IMR-90 (cell line): ENCODE results near the gene NPAS3. TPM values are rescaled to one million over a fixed set of nuclear protein-coding genes. Genes with fewer than 3 reads are reported as not detected.

Experiments
- ATAC-seq: fragments of 200-7000 bp; cut with Tn5 transposase; 2 replicates; pipeline ENCODE4 v1.9.1; 2020; ENCODE audit warnings: low read depth, mild to moderate bottlenecking, moderate library complexity
- BruUV-seq: library from RNA; stranded (reverse); fragments of 400-500 nt; replicated peaks from 2 replicates; lab custom pipeline; 2021; lab: Mats Ljungman, UMichigan
- CTCF ChIA-PET: fragments of 300-600 bp; formaldehyde crosslinking; extraction: SDS; loops from one replicate; lab custom pipeline; 2021; ENCODE audit warnings: antibody characterized with exemption; lab: Yijun Ruan, JAX
- POLR2A ChIA-PET: fragments of 300-600 bp; sonication (Branson Sonifier 250); formaldehyde crosslinking; loops from one replicate; lab custom pipeline; 2022; ENCODE audit warnings: antibody characterized with exemption; ENCODE audit not compliant: unreplicated experiment; lab: Charles Lee
- DNase-seq: peaks from one replicate; pipeline ENCODE4 v3.0.0; 2013
- H2AFZ ChIP-seq: replicated peaks from 2 replicates; pipeline ENCODE3; 2013; ENCODE audit warnings: low read length, mild to moderate bottlenecking; ENCODE audit not compliant: poor library complexity
- H2AK5ac ChIP-seq: 2 replicates; pipeline ENCODE4 v1.6.1; 2013; ENCODE audit warnings: low read depth, low read length, inconsistent platforms
- H2AK9ac ChIP-seq: replicated peaks from 2 replicates; pipeline ENCODE3; 2013; ENCODE audit warnings: mild to moderate bottlenecking, low read depth, low read length, moderate library complexity; ENCODE audit not compliant: poor library complexity
- H2BK120ac ChIP-seq: 2 replicates; pipeline ENCODE4 v1.6.1; 2013; ENCODE audit warnings: low read depth, low read length, inconsistent platforms
- H2BK15ac ChIP-seq: 3 replicates; pipeline ENCODE4 v1.6.1; 2013; ENCODE audit warnings: low read depth, low read length, inconsistent platforms
- H2BK20ac ChIP-seq: 2 replicates; pipeline ENCODE4 v1.6.1; 2013; ENCODE audit warnings: low read depth, mild to moderate bottlenecking, inconsistent platforms, low read length, moderate library complexity
- H2BK5ac ChIP-seq: 2 replicates; pipeline ENCODE4 v1.6.1; 2013; ENCODE audit warnings: mild to moderate bottlenecking, low read depth, low read length, inconsistent platforms; ENCODE audit not compliant: poor library complexity, severe bottlenecking
- H3K14ac ChIP-seq: replicated peaks from 2 replicates; pipeline ENCODE4 v1.6.1; 2013; ENCODE audit warnings: low read depth, low read length, inconsistent platforms
- H3K18ac ChIP-seq: 2 replicates; pipeline ENCODE4 v1.6.1; 2013; ENCODE audit warnings: low read depth, low read length, control low read depth
- H3K23ac ChIP-seq: 2 replicates; pipeline ENCODE4 v1.6.1; 2013; ENCODE audit warnings: low read depth, low read length, inconsistent platforms
- H3K27ac ChIP-seq: 2 replicates; pipeline ENCODE4 v1.5.1; 2013; ENCODE audit warnings: mild to moderate bottlenecking, control low read depth, low read length; ENCODE audit not compliant: insufficient read depth
- H3K27me3 ChIP-seq: 2 replicates; pipeline ENCODE4 v1.6.1; 2013; ENCODE audit warnings: low read length; ENCODE audit not compliant: control insufficient read depth, insufficient read depth
- H3K36me3 ChIP-seq: 2 replicates; pipeline ENCODE4 v1.6.1; 2013; ENCODE audit warnings: low read length, mixed read lengths; ENCODE audit not compliant: control insufficient read depth, insufficient read depth
- H3K4ac ChIP-seq: 2 replicates; pipeline ENCODE4 v1.6.1; 2013; ENCODE audit warnings: low read depth, low read length, inconsistent platforms
- H3K4me1 ChIP-seq: 2 replicates; pipeline ENCODE4 v1.6.1; 2013; ENCODE audit warnings: low read length, mixed read lengths; ENCODE audit not compliant: control insufficient read depth, insufficient read depth
- H3K4me2 ChIP-seq: 2 replicates; pipeline ENCODE4 v1.6.1; 2013; ENCODE audit warnings: low read depth, mild to moderate bottlenecking, control low read depth, low read length, moderate library complexity
- H3K4me3 ChIP-seq: 2 replicates; pipeline ENCODE4 v1.5.1; 2013; ENCODE audit warnings: low read depth, mild to moderate bottlenecking, control low read depth, low read length, moderate library complexity; ENCODE audit not compliant: insufficient read depth
- H3K56ac ChIP-seq: 2 replicates; pipeline ENCODE4 v1.6.1; 2013; ENCODE audit warnings: low read length, inconsistent platforms; ENCODE audit not compliant: insufficient read depth; ENCODE audit errors: extremely low read depth
- H3K79me1 ChIP-seq, 2 experiments: 2 replicates each; pipeline ENCODE4 v1.6.1; 2013; ENCODE audit warnings: low read length in 2 of 2, inconsistent platforms in 1 of 2, low read depth in 1 of 2
- H3K9ac ChIP-seq: 2 replicates; pipeline ENCODE4 v1.6.1; 2013; ENCODE audit warnings: low read depth, low read length, control low read depth
- H3K9me1 ChIP-seq: 2 replicates; pipeline ENCODE4 v1.6.1; 2013; ENCODE audit warnings: low read length, inconsistent platforms; ENCODE audit not compliant: insufficient read depth
- H3K9me3 ChIP-seq: 2 replicates; pipeline ENCODE4 v1.6.1; 2013; ENCODE audit warnings: low read length; ENCODE audit not compliant: control insufficient read depth, insufficient read depth
- H4K20me1 ChIP-seq: 2 replicates; pipeline ENCODE4 v1.6.1; 2013; ENCODE audit warnings: low read length, inconsistent platforms; ENCODE audit not compliant: insufficient read depth
- H4K5ac ChIP-seq: 2 replicates; pipeline ENCODE4 v1.6.1; 2013; ENCODE audit warnings: mild to moderate bottlenecking, low read depth, low read length, control low read depth
- H4K8ac ChIP-seq, 2 experiments: 2 replicates each; pipeline ENCODE4 v1.6.1; 2013; ENCODE audit warnings: low read depth in 2 of 2, low read length in 2 of 2, control low read depth in 1 of 2, inconsistent platforms in 1 of 2
- H4K91ac ChIP-seq: 2 replicates; pipeline ENCODE4 v1.6.1; 2013; ENCODE audit warnings: low read depth, low read length, inconsistent platforms; ENCODE audit not compliant: insufficient read depth
- BHLHE40 ChIP-seq: fragments of 150-350 bp; IDR thresholded peaks from 2 replicates; pipeline ENCODE4 v1.6.1; 2016; ENCODE audit warnings: mild to moderate bottlenecking, low read depth, low read length
- NFE2L2 ChIP-seq: fragments of 150-350 bp; IDR thresholded peaks from 2 replicates; pipeline ENCODE4 v1.6.1; 2016; ENCODE audit warnings: low read depth, mild to moderate bottlenecking, low read length
- POLR2A ChIP-seq: IDR thresholded peaks from 2 replicates; pipeline ENCODE4 v1.6.1; 2012; ENCODE audit warnings: mild to moderate bottlenecking, low read depth, low read length
- RAD21 ChIP-seq: IDR thresholded peaks from 2 replicates; pipeline ENCODE4 v1.6.1; 2012; ENCODE audit warnings: low read length, improper control_type of control experiment
- RCOR1 ChIP-seq: IDR thresholded peaks from 2 replicates; pipeline ENCODE4 v1.6.1; 2012; ENCODE audit warnings: mild to moderate bottlenecking, low read length, improper control_type of control experiment; ENCODE audit not compliant: insufficient replicate concordance
- WGBS, 2 experiments: methylation state at CpG; one replicate each; pipeline versions ENCODE4 v1.1.5 to v1.1.7; 2013; ENCODE audit warnings: missing lambda C conversion rate in 2 of 2; ENCODE audit not compliant: insufficient read length in 1 of 2; ENCODE audit errors: extremely low coverage in 2 of 2; 5-methylcytosine and 5-hydroxymethylcytosine counted together
- dilution Hi-C: fragments of 300-500 bp; cut with HindIII; formaldehyde crosslinking; loops from one replicate; pipeline ENCODE4 v1.14.3; 2018; ENCODE audit warnings: low sequenced_read_pairs; ENCODE audit not compliant: unreplicated experiment
- in situ Hi-C: fragments of 300-500 bp; cut with MboI; formaldehyde crosslinking; loops from 3 replicates; pipeline ENCODE4 v1.14.3; 2019; ENCODE audit warnings: low sequenced_read_pairs, inconsistent platforms, mixed read lengths
- intact Hi-C: fragments of 100-400 bp; cut with micrococcal nuclease; formaldehyde crosslinking; loops from 2 replicates; pipeline ENCODE4 v1.10.0; 2022
- polyA plus RNA-seq, 3 experiments: library from polyadenylated mRNA; depleted of rRNA; stranded (reverse); fragments of >200 nt; gene quantifications; 2 replicates each; pipeline ENCODE4 v1.2.3, GENCODE V29; 2012; ENCODE audit warnings: low replicate concordance in 1 of 3
- total RNA-seq: library from RNA; depleted of rRNA; stranded (reverse); fragments of >200 nt; gene quantifications from 2 replicates; pipeline ENCODE4 v1.2.3, GENCODE V29; 2012
- TF ChIP-seq, protein P1 (sequence below): fragments of 150-350 bp; IDR thresholded peaks from 2 replicates; pipeline ENCODE4 v1.6.1; 2016; ENCODE audit warnings: low read depth, mild to moderate bottlenecking, low read length, moderate library complexity, borderline replicate concordance

NPAS3 gene
- total and polyA plus RNA-seq, 2 of the 4 experiments (the other 2 are of a cell fraction), result not detected

DNA sequence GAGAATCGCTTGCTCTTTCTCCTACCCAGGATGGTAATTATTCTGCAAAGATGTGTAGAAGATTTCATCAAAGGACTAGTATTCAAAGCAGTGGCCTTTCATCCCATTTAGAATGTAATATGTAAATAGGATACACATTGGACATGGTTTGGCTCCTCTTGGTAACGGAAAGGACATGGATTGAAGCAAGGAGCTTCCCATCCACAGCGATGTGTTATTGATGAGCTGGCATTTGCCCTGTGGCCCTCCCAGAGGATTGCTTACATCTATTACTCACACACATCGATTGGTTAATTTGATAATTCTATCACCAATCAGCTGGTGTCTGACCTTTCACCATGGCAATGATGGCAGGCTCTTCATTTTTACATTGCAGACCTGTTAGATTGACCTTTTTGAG is 553.8 kb downstream of the NPAS3 start:
- H3K79me1 ChIP-seq, result no peaks in the 10 kb centered on the region
- no peak overlapping the region for H3K9ac ChIP-seq
- ChIA-PET CTCF (interaction anchor here (0.6 kb wide), 1 partner anchor 17 kb away, joined by 6 read pairs; no protein-coding TSS in a partner anchor), POLR2A (no interaction called here)
- DNase-seq, result no peak
- no peak overlapping the region for H3K23ac ChIP-seq
- H3K9me1 ChIP-seq, result no peaks in the 10 kb centered on the region
- H2BK20ac ChIP-seq, result no peak overlapping the region
- no peak overlapping the region for H2AFZ ChIP-seq
- H3K4ac ChIP-seq, result no peak overlapping the region
- no peak overlapping the region for H3K27ac ChIP-seq
- ATAC-seq, result no peak
- H3K4me2 ChIP-seq, result no peak overlapping the region
- H2AK5ac ChIP-seq, result no peak overlapping the region
- H3K18ac ChIP-seq, result no peak overlapping the region
- no peaks in the 10 kb centered on the region for H3K36me3 ChIP-seq
- BruUV-seq, result no TSS peak
- no peak overlapping the region for H3K4me3 ChIP-seq
- no peaks in the 10 kb centered on the region for H4K20me1 ChIP-seq
- no peak overlapping the region for H3K56ac ChIP-seq
- H3K9me3 ChIP-seq, result no peaks in the 10 kb centered on the region
- H4K8ac ChIP-seq, result no peak overlapping the region
- no peaks in the 10 kb centered on the region for H3K27me3 ChIP-seq
- WGBS, 2 experiments, result no CpG with 5 or more reads among the region's 4 CpGs
- no peak overlapping the region for H3K14ac ChIP-seq
- dilution Hi-C loops (no loop called here), intact Hi-C loops (no loop called here), in situ Hi-C loops (no loop called here)
- no peak overlapping the region for H2AK9ac ChIP-seq
- H4K5ac ChIP-seq, result no peak overlapping the region
- H2BK5ac ChIP-seq, result no peak overlapping the region
- no peak overlapping the region for H2BK15ac ChIP-seq
- H3K4me1 ChIP-seq, result no peaks in the 10 kb centered on the region
- no peak overlapping the region for H4K91ac ChIP-seq
- H2BK120ac ChIP-seq, result no peak overlapping the region
- TF ChIP-seq BHLHE40 (no peak), RCOR1 (no peak), POLR2A (no peak), RAD21 (no peak), NFE2L2 (no peak)
- TF ChIP-seq, protein P1, sequence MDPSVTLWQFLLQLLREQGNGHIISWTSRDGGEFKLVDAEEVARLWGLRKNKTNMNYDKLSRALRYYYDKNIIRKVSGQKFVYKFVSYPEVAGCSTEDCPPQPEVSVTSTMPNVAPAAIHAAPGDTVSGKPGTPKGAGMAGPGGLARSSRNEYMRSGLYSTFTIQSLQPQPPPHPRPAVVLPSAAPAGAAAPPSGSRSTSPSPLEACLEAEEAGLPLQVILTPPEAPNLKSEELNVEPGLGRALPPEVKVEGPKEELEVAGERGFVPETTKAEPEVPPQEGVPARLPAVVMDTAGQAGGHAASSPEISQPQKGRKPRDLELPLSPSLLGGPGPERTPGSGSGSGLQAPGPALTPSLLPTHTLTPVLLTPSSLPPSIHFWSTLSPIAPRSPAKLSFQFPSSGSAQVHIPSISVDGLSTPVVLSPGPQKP, result no peak
